ENCODE measurements around the gene SUFU. TPM values are rescaled to one million over a fixed set of nuclear protein-coding genes. Genes with fewer than 3 reads are reported as not detected.

SUFU gene
- 7.2 and 14.1 TPM in 2 replicates for total RNA-seq

DNA sequence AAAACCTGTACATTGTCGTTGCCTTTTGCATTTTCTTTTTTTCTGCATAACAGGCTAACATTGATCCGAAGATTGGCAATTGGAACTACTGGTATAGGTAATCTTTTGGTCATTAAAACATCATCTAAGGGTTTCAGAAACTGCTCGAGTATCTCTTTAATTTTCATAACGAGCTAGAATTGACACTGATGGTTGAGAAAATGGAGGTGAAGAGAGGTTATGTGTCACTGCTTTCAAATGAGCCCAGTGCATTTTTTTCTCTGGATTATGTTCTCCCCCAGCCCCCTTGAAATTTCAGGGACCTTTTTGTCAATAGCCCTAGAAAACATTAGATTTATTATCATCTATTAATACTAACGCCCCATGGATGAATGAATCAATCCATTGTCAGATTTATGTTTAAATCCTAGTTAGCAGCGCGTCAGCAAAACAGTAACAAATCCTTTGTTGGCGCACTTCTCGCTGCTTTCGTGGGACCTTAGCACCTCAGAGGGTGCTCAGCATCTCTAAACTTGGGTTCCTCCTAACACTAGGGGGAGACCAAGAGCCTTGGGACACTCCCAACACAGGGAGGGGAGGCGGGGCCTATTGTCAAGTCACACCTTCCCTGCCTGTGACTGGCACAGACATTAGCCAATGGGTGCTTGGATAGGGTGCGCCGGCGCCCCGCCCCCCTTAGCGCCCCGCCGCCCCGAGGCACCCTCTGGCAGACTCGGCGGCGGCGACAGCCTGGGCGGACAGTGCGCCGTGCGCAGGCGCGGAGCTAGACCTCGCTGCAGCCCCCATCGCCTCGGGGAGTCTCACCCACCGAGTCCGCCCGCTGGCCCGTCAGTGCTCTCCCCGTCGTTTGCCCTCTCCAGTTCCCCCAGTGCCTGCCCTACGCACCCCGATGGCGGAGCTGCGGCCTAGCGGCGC is at the start of gene SUFU:
TSS of gene SUFU (plus strand) at position 709 of the 915 bp plus-strand sequence. CDS start at position 890, 181 bp downstream.

DNA sequence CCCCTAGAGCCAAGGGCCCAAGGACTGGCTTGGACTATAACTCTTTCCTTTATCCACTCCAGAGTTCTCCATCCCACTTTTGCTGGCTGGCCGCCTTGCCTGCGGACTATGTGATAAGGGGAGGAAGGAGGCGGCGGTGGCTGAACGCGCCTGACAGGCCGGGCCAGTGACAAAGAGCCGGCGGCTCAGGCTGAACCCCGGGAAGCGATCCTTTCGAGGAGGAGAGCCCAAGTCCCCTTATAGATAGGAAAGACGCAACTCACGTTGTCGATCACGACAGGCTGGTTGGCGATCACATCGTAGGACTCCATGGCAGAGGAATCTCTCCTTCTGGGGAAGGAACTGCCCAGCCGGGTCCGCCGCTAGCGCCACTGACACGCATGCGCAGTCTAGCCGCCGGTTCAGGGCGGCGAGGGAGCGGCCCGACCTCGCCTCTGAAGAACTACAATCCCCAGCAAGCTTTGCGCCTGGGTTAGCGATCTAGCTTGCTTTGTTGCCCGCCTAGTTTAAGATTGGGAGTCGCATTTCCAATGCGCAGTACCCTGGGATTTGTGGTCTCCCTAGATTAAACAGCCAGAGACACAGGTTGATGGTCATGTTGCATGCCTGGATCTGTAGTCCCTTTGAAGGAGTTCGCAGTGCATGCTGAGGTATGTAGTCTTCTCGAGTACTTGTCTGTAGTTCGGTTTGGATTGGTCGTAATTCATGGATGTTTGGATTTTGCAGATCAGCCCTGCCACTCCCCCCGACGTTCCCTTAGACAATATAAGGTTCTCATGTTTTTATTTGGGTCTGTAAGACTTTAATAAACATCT is 1.2 kb upstream of the SUFU start, which contains the start of gene ACTR1A:
TSS of gene ACTR1A (minus strand) at position 376 of the 815 bp plus-strand sequence. CDS start at position 311, 65 bp downstream.

DNA sequence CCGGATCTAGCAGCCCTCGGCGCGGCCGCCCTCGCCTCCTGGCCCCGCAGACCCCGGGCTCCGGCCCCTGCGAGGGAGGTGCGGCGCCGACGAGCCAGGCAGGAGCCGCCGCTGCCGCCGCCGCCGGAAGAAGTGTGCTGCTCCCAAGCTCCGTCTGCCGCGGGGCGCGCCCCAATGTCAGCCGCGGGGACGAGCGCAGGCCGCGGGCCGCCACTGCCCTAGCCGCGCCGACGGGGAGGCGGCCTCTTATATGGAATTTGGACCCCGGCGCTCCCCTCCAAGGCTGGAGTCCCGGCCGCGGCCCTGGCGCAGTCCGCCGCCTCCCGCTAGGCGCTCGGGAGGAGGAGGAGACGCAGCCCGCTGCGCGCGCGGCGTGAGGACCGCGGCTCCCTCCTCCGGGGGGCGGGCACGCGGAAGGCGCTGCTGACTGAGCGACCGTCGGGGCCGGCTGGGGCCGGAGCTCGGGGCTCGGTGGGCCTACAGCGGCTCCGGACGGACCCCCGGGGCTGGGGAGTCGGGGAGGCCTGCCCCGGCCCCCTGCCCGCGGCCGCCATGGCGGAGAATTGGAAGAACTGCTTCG is 140.4 kb downstream of the SUFU start, which contains the start of gene TRIM8:
TSS of gene TRIM8 (plus strand) at position 414 of the 580 bp plus-strand sequence. CDS start at position 553, 139 bp downstream.

Other genes starting within 250 kb of the SUFU start
- gene NFKB2, start 108.3 kb upstream of the SUFU start, total RNA-seq, result 19.2 and 52.1 TPM in 2 replicates
- gene PSD, start 85.2 kb upstream of the SUFU start, total RNA-seq, result 6.8 and 12.2 TPM in 2 replicates
- 14.6 and 14.7 TPM in 2 replicates for gene FBXL15, start 83.1 kb upstream of the SUFU start, total RNA-seq
- gene CUEDC2, start 71.4 kb upstream of the SUFU start, total RNA-seq, result 122 and 133 TPM in 2 replicates
- not detected in 2 replicates for gene C10orf95, start 52.4 kb upstream of the SUFU start, total RNA-seq
- gene ACTR1A, start 1.3 kb upstream of the SUFU start, total RNA-seq, result 116 and 169 TPM in 2 replicates
- gene TRIM8, start 140.5 kb downstream of the SUFU start, total RNA-seq, result 112 and 131 TPM in 2 replicates
- 6.9 and 13.1 TPM in 2 replicates for gene ARL3, start 210.4 kb downstream of the SUFU start, total RNA-seq
- gene SFXN2, start 210.7 kb downstream of the SUFU start, total RNA-seq, result 1.4 and 6.5 TPM in 2 replicates
- gene WBP1L, start 240.0 kb downstream of the SUFU start, total RNA-seq, result 60.0 and 81.8 TPM in 2 replicates

Measured in epithelial cell of alveolus of lung (primary cell).